Hematopoietic multipotent progenitor cell treated with erythropoietin and hydrocortisone succinate and interleukin-3 and kit ligand, for 4 days (in vitro differentiated cells): ENCODE results near the gene NGEF.

Experiments used
- DNase-seq: peaks from one replicate; pipeline ENCODE4 v3.0.0-alpha.2; 2015

The NGEF gene

DNA sequence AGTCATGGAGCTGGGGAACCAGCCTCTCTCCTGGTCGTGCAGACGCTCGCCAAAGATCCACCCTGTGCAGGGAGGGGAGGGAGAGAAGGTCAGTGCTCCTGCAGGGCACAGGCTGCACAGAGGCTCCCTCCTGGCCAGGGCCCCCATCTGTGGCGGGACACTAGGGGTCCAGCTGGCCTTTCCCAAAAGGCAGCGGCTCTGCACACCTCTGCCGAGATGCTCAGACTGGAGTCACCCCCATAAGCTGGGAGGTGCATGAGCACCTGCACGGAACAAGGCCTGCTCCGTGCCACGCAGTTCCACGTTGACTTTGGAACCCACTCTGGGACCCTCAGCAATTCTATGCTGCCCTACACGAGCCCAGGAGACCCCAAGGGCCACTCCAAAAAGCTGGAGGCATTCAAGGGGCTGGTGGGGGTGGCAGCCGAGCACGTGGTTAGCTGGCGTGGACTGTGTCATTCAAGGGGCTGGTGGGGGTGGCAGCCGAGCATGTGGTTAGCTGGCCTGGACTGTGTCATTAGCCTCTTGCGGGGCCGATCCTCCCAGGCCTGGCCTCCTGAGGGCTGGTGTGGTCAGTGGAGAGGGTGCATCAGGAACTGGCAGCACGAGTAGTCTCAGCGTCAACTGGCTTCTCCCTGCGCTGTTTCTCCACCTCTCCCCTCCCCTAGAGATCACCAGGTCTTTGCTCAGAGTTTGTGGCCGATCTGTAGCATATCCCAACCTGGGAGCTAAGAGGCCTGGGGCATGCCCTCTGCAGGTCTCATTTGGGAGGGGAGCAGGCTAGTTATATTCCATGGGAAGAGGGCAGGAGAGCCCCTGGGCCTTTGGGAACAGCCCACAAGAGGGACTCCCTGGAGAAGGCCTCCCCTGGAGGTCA is 133.2 kb downstream of the NGEF start:
- no peak for DNase-seq

DNA sequence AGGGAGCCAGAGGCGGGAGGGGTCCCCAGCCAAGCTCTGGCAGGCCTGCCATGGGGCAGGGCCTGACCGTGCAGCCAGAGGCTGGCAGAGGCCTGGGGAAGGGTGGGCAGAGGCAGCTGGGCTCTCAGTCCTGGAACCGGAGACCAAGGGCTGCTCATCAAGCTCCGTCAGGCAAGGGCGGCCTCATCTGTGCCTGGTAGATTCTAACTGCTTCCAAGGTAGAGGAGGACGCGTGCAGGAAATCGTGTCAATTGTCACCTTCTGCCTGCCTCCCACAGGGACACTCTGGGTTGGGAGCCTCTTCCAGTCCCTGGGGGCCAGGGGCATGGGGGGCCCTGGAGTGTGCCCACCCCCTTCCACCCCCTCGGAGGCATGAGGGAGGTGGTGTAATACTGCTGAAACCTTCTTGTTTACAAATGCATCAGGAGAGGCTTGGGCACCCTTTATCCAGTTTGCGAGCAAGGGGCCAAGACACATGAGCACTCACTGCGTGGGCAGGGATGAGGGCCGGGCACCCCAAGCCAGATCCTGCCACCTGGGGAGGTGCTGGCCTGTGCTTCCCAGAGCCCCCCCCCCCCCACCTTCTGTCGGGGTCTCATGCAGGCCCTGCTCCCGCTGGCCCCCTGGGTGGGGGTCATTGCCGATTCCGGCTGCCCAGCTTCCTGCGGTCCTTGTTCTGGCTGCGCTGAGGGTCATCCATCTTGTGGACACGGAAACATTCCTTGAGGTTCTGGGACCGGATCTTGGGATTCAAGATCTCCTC is 134.0 kb downstream of the NGEF start:
- no peak for DNase-seq

DNA sequence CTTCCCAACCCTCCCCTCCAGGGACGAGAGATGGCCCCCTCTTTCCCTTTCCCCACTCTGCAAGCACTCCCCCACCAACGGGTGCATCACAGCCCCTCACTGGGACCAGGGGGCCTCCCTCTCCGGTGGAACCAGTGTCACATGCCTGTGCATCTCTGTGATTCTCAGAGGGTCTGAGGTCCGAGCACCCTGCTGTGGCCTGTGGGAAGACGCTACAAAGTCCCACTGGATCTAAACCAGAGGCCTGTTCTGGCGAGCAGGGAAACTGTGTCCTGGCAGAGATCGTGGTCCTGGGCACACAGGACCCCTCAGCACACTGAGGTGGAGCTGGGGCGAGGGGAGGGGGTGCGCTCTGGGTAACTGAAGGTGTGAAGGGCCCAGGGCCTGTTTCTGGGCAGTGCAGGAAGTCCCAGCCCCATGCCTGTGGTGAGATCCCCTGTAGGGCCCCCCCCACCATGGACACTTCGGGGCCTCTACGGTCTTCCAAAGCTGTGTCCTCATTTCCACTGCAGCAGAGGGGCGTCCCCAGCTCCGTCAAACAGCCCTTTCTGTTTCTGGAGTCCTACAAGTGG is 135.0 kb downstream of the NGEF start:
- DNase-seq: no peak

- no peak for DNase-seq
Measured at GRCh38 chr2:232876978-232877441, 136.0 kb downstream of the NGEF start.

GRCh38 chr2:232876161-232876977 is 136.7 kb downstream of the NGEF start:
- DNase-seq: peak; percentile 53

DNA sequence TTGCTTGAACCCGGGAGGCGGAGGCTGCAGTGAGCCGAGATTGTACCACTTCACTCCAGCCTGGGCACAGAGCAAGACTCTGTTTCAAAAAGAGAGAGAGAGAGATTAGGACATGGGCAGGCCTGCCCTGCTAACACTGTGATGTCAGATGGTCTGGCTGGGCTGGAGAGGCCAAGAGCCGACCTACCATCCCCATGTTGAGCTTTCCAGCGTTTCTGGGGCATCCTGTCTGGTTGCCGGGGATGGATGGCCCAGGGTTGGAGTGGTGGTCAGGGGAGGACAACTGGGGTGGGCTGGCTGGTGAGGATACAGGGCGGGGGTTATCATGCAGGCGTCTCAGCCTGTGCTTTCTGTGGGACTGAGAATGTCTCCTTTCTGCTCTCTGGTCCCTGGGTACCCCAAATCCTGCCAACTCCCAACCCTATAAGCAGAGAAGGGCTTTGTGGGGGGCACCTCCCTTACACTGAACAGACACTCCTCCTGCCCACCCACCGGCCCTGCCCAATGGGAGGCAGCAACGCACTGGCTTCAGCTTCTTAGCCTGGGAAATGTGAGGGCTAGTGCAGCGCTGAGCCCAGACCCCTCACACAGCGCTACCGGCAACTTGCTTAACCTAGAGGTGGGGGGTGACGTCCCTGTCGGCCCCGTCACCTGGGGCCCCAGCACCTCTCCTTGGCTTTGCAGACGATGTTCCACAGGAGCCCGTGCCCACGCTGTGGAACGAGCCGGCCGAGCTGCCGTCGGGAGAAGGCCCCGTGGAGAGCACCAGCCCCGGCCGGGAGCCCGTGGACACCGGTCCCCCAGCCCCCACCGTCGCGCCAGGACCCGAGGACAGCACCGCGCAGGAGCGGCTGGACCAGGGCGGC is 137.6 kb downstream of the NGEF start:
- peak; percentile 57 for DNase-seq

- no peak for DNase-seq
Measured at GRCh38 chr2:232874677-232875223, 138.3 kb downstream of the NGEF start.

- DNase-seq: peak; percentile 45
Measured at GRCh38 chr2:232873909-232874641, 139.0 kb downstream of the NGEF start.

DNA sequence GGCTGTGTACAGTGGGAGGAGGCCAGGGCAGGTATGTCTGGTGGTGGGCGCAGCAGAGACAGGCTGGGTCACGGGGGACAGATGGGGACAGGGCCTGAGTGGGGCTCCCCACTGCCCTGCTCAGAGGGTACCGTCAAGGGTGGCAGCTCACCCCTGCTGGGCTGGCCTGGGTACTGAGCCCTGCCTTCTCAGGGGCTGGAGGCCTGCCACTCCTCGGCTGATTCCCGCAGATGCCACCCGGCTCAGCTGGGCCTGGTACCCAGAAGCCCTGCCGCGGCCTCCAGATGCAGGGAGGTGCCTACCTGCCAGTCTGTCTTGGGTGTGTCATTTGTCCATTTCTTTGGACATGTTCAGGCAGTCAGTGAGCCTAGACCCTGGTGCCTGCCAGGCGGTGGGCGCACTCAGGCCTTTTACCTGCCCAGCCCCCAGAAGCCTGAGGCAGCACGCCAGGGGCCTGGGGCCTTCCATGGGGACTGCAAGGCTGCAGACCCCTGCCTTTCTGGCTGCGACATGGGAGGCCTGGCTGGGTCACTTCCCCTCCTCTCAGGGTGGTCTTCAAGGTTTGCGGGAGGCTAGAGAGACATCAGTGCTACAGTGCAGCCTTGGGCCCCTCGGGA is 139.7 kb downstream of the NGEF start:
- no peak for DNase-seq

DNA sequence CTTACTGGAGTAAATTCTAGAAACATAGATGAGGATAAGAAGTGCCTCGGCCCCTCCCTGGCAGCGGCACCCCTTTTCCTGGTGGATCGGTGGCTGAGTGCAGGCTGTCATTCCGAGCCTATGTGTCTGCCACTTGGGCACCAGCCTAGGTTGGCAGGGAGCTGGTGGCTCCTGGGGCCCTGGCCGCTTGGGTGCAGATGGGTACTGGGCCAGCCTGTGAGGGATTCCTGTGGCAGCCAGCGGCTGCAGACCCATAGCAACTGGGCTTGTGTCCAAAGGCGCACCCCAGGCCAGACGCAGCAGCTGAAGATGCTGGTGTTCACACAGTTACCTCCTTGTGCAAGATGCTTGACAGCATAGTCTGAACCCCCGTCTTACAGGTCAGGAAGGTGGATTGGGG is 140.2 kb downstream of the NGEF start:
- no peak for DNase-seq

DNA sequence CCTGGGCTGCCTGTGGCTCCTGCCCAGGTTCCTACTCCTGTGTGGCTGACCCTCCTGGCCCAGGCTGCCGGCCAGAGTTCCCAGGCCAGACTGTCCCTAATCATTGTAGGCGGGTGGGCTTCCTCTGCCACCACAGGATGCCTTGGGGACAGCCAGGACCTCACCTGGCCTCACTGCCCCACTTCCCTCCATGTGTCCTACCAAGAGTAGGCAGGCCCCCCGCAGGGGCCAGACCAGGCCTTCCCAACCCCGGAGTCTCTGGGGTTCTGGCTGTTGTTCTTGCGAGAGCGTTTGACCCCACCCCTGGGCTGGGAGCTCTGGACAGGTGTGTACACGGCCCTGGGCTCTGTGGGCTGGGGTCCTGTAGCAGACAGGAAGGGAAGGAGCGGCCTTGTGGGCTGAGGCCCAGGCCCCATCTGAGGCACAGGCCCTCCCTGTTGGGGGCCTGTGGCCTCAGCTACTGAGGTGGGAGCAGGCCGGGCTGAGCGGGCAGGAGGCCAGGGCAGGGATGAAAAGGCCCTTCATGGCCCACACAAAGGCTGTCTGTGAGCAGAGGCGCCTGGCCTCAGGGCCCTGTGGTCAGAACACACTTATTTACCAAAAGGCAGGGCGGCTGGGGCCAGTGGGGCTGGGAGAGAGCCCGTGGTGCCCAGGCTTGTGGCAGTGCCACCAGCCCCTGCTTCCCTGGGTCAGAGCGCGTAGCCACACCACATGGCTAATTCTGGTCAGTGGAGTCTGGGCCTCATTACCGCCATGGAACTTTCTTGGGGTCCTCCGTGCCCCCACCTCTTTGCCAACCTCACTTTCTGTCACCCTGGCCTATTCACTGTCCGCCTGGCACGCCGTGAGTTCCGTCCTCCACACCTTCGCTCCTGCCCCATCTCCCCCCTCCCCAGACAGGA is 141.0 kb downstream of the NGEF start:
- DNase-seq: no peak

GRCh38 chr2:232871418-232871834 is 141.6 kb downstream of the NGEF start:
- peak; percentile 46 for DNase-seq

GRCh38 chr2:232870766-232871371 is 142.2 kb downstream of the NGEF start:
- DNase-seq: no peak

- DNase-seq: no peak
Measured at GRCh38 chr2:232870018-232870765, 142.9 kb downstream of the NGEF start, which contains the start of gene SNORC. TSS of gene SNORC (plus strand) at chr2:232870264. CDS start at chr2:232870342, 78 bp downstream.

DNA sequence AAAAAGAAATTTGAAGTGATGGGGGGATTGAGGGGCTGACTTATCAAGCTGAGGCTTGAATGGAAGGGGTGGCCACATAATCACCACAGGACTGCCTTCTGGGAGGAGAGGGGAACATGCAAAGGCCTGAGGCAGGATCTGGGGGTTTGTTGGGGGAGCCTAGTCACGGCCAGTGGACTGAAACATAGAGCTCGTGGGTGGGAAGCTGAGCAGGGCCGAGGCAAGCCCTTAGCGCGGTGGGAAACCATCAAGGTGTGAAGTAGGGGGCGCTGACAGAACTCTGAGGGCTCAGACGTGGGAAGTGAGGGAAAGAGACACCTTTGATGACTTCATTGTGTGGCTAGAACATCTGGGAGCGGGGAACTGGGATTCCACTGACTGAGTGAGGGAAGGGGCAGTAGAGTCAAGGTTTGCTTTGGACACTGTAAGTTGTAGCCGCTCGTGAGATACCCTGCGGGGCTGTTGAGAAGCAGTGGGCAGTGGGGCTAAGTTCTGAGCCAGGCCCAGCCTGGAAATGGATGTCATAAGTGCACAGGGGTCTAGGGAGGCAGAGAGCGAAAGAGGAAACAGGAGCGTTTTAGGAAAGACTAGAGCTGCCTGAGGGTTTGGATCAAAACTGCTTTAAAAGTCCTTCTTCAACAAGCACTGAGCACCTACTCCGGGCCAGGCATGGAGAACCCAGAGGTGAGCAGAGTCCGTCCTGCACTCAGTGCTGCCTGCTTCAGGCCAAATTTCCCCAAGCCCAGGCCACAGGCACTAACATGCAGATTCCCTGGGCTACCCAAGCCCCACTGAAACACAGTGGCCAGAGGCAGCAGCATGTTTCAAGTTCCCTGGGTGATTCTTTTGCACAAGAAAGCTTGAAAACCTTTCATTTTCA is 143.7 kb downstream of the NGEF start:
- DNase-seq: no peak

- no peak for DNase-seq
Measured at GRCh38 chr2:232866104-232866503, 147.0 kb downstream of the NGEF start.

GRCh38 chr2:232865165-232865564 is 147.9 kb downstream of the NGEF start:
- DNase-seq: no peak
